ENCODE results near the gene PRAMEF7.
"Not testable (repeated sequence)": the region's sequence is repeated elsewhere in the genome, so short reads cannot be mapped to it uniquely, and the experiment has no call there.

DNA sequence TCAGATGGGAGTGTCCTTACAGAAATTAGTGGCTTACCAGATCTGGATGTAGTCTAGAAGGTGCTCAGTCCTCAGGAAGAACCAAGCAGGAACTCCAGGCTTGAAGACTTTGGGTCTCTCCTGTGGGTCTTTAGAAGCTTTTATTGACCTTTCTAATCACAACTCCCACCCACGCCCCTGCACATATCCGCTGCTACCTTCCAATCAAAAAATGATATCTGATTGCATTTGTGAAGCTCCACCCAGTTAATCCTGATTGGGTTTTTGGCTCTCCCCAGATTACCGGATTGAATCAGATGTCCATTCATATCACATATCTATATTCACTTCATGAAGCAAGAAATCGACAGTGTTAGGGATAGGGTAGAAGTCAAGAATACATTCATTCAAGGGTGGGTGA, 31.1 kb downstream of the PRAMEF7 start, which contains the start of gene PRAMEF6:
- not testable (repeated sequence) for TF ChIP-seq POLR2AphosphoS5 (IDR thresholded peaks at IDR 0.05; ENCODE audit: low read depth, low read length); POLR2A (IDR thresholded peaks at IDR 0.05; ENCODE audit: low read depth, low read length); TAF1 (IDR thresholded peaks at IDR 0.05; ENCODE audit: low read depth, low read length); PAX5 (IDR thresholded peaks at IDR 0.05; ENCODE audit: insufficient read depth, low read length, severe bottlenecking); POU2F2 (IDR thresholded peaks at IDR 0.05; ENCODE audit: low read depth, low read length)

All from GM12891 (cell line).